Vagina (tissue), 2 donors: ENCODE results near the gene SPATA31C2.

Source experiments
- POLR2A ChIP-seq, 2 donors: fragments of 450-650 bp; IDR thresholded peaks; one replicate each; pipeline ENCODE4 v1.6.1; 2017; ENCODE audit warnings: antibody characterized with exemption in 2 of 2, mild to moderate bottlenecking in 2 of 2, moderate library complexity in 2 of 2
- POLR2AphosphoS5 ChIP-seq, 2 donors: sonication (generic); formaldehyde crosslinking; IDR thresholded peaks; one replicate each; pipeline ENCODE4 v1.9.0; 2017; ENCODE audit warnings: antibody characterized with exemption in 2 of 2, mild to moderate bottlenecking in 2 of 2, low read depth in 1 of 2; ENCODE audit not compliant: insufficient read depth in 1 of 2
- TF ChIP-seq, protein P1 (sequence below), 3 experiments: fragments of 450-650 bp in 2 of 3; fragments of 200-600 bp in 1 of 3; sonication (generic) in 1 of 3; IDR thresholded peaks; one replicate each; pipeline ENCODE4 v1.5.1; 2017 to 2019; ENCODE audit warnings: antibody characterized with exemption in 3 of 3, mild to moderate bottlenecking in 2 of 3, moderate library complexity in 2 of 3

DNA sequence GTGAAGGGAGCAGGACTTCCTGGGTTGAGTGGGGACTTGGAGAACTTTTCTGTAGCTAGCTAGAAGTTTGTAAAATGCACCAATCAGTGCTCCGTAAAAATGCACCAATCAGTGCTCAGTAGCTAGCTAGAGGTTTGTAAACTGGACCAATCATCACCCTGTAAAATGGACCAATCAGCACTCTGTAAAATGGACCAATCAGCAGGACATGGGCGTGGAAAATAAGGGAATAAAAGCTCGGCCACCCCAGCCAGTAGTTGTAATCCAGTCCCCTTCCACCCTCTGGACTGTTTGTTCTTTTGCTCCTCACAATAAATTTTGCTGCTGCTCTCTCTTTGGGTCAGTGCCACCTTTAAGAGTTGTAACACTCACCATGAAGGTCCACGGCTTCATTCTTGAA lies 29.5 kb downstream of the SPATA31C2 start:
- TF ChIP-seq, protein P1, sequence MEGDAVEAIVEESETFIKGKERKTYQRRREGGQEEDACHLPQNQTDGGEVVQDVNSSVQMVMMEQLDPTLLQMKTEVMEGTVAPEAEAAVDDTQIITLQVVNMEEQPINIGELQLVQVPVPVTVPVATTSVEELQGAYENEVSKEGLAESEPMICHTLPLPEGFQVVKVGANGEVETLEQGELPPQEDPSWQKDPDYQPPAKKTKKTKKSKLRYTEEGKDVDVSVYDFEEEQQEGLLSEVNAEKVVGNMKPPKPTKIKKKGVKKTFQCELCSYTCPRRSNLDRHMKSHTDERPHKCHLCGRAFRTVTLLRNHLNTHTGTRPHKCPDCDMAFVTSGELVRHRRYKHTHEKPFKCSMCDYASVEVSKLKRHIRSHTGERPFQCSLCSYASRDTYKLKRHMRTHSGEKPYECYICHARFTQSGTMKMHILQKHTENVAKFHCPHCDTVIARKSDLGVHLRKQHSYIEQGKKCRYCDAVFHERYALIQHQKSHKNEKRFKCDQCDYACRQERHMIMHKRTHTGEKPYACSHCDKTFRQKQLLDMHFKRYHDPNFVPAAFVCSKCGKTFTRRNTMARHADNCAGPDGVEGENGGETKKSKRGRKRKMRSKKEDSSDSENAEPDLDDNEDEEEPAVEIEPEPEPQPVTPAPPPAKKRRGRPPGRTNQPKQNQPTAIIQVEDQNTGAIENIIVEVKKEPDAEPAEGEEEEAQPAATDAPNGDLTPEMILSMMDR (IDR thresholded peaks at IDR 0.05), result no peak
- TF ChIP-seq POLR2A (IDR thresholded peaks at IDR 0.05) (no peak), POLR2AphosphoS5 (IDR thresholded peaks at IDR 0.05; ENCODE audit: insufficient read depth in 1 of 2, low read depth in 1 of 2) (no peak)
